Adrenal gland (tissue), 12 donors: Measurements from ENCODE around the gene XPC. TPM values are rescaled to one million over a fixed set of nuclear protein-coding genes. Genes with fewer than 3 reads are reported as not detected.

ENCODE experiments used
- DNase-seq, 7 donors: peaks; one replicate each; pipeline ENCODE4 v3.0.0-alpha.2; 2019 to 2020
- H3K27ac ChIP-seq, 5 donors: fragments of 200-600 bp; sonication (generic) in 4 of 5; 1 replicate in 3 of 5; 2 replicates in 2 of 5; pipeline versions ENCODE4 v1.5.1 to v1.8.0; 2016 to 2020; ENCODE audit warnings: mild to moderate bottlenecking in 1 of 5
- H3K27me3 ChIP-seq: fragments of 200-600 bp; 2 replicates; pipeline ENCODE4 v1.8.0; 2021
- H3K36me3 ChIP-seq, 2 donors: fragments of 200-600 bp; replicated peaks in 1 of 2; 1 replicate in 1 of 2; 2 replicates in 1 of 2; pipeline versions ENCODE4 v1.5.1 to v1.8.0; 2018 to 2022
- H3K4me1 ChIP-seq, 2 donors: fragments of 200-600 bp; replicated peaks in 1 of 2; 1 replicate in 1 of 2; 2 replicates in 1 of 2; pipeline versions ENCODE4 v1.5.1 to v1.8.0; 2018 to 2021
- H3K4me3 ChIP-seq, 4 donors: fragments of 200-600 bp; sonication (generic) in 3 of 4; one replicate each; pipeline ENCODE4 v1.5.1; 2016 to 2018
- H3K9me3 ChIP-seq, 3 donors: fragments of 200-600 bp; sonication (generic) in 1 of 3; replicated peaks in 1 of 3; 1 replicate in 2 of 3; 2 replicates in 1 of 3; pipeline versions ENCODE4 v1.5.1 to v1.8.0; 2016 to 2021
- POLR2A ChIP-seq, 2 donors: fragments of 450-650 bp; IDR thresholded peaks; one replicate each; pipeline ENCODE4 v1.6.1; 2017; ENCODE audit warnings: antibody characterized with exemption in 2 of 2, mild to moderate bottlenecking in 2 of 2, moderate library complexity in 1 of 2
- WGBS, 4 donors: extraction: QIAGEN DNeasy Blood & Tissue Kit in 2 of 4; methylation state at CpG; one replicate each; pipeline versions ENCODE4 v1.1.5 to v1.1.7; 2013 to 2017; 5-methylcytosine and 5-hydroxymethylcytosine counted together
- intact Hi-C, 2 donors: fragments of 100-400 bp; cut with DNase I; formaldehyde crosslinking; loops; one replicate each; pipeline versions ENCODE4 v1.14.1 to v1.15.0; 2022 to 2023
- polyA plus RNA-seq, 3 donors: library from polyadenylated mRNA; stranded (reverse); fragments of 200-250 nt in 2 of 3; fragments of 350-450 nt in 1 of 3; fragmentation: Illumina TruSeq in 1 of 3; extraction: RNeasy Lipid Tissue Mini Kit (QIAGEN cat#74804) in 1 of 3; gene quantifications; one replicate each; pipeline ENCODE4 v1.2.3, GENCODE V29; 2013 to 2014
- total RNA-seq, 9 donors: library from RNA; depleted of rRNA in 4 of 9; stranded (reverse); fragments of >200 nt in 4 of 9; fragments of 120-200 nt in 1 of 9; fragmentation: NEBNext Ultra II Directional in 1 of 9; extraction: Animal tissue kit (Norgen Biotek cat#: 25700) in 1 of 9; gene quantifications; one replicate each; pipeline versions ENCODE4 v1.1.0 to v1.2.4, GENCODE V29; 2013 to 2023
- TF ChIP-seq, protein P1 (sequence below), 6 experiments: fragments of 450-650 bp in 4 of 6; fragments of 200-600 bp in 2 of 6; sonication (generic) in 1 of 6; IDR thresholded peaks; 1 replicate in 5 of 6; 2 replicates in 1 of 6; pipeline versions ENCODE4 v1.5.1 to v1.8.0; 2016 to 2021; ENCODE audit warnings: antibody characterized with exemption in 6 of 6, mild to moderate bottlenecking in 2 of 6, moderate library complexity in 1 of 6
- donor health status: healthy with polysubstance abuse.
- donor health status: Bipolar disorder and iron deficiency.
- donor health status: DM: yes; HTN: yes; CAD: no.
- donor health status: DM: no; HTN: no; CAD: no.
- donor health status: DM: no; HTN: no; CAD: no.
- donor health status: DM: yes; HTN: yes; CAD: no.

XPC gene
- total and polyA plus RNA-seq, 12 donors, result 15.6 to 66.5 (median 31.4) TPM

DNA sequence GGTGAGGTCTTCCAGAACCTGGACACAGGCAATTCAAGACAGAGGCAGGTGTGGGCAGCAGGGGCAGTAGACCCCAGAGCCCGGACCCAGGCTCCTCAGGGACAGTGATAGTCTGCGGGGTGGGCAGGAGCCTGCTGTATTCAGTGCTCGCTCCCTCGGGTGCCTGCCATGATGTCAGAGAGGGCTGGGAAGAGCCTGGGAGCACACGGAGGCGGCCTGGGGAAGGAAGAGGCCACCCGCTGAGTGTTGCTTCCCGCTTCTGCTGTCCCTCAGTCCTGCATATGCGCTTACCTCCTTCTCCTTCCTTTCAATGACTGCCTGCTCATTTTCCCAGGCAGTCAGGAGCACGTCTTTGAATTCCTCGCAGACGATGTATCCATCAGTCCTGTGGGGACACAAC is 30.8 kb downstream of the XPC start:
- H3K36me3 ChIP-seq, result peaks cover 0 to 41% of the 10 kb centered on the region in 2 donors
- H3K4me3 ChIP-seq, result no peak overlapping the region
- peaks cover 30 to 42% of the 10 kb centered on the region in 2 donors for H3K4me1 ChIP-seq
- no peaks in the 10 kb centered on the region for H3K27me3 ChIP-seq
- intact Hi-C loops, result no loop called here
- WGBS, 4 donors, result 89 to 96% (median 93%) methylated on average over 8 to 12 of the region's 12 CpGs
- TF ChIP-seq, protein P1, sequence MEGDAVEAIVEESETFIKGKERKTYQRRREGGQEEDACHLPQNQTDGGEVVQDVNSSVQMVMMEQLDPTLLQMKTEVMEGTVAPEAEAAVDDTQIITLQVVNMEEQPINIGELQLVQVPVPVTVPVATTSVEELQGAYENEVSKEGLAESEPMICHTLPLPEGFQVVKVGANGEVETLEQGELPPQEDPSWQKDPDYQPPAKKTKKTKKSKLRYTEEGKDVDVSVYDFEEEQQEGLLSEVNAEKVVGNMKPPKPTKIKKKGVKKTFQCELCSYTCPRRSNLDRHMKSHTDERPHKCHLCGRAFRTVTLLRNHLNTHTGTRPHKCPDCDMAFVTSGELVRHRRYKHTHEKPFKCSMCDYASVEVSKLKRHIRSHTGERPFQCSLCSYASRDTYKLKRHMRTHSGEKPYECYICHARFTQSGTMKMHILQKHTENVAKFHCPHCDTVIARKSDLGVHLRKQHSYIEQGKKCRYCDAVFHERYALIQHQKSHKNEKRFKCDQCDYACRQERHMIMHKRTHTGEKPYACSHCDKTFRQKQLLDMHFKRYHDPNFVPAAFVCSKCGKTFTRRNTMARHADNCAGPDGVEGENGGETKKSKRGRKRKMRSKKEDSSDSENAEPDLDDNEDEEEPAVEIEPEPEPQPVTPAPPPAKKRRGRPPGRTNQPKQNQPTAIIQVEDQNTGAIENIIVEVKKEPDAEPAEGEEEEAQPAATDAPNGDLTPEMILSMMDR (IDR thresholded peaks at IDR 0.05), result no peak
- peak overlapping the region in 3 of 5 donors; percentile 20 to 33 (median 27) for H3K27ac ChIP-seq
- DNase-seq, result peak in 1 of 7 donors; percentile 43
- H3K9me3 ChIP-seq, result no peaks in the 10 kb centered on the region

DNA sequence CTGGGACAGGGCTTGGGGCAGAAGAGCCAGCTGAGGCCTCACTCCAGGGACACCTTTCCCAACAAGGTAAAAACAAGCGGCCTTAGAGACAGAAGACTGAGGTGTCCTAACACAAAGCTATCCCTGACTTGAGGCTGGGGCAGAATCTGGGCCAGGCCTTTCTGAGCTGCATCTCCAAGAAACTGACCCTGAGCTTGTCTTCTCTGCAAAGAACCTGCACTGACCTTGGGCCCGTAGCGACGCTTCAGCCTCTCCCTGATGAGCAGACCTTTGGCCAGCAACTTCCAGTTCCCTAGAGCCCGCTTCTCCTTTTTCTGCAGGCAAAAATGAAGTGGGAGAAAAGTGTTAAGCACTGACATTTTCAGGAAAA is 31.4 kb downstream of the XPC start:
- H3K27me3 ChIP-seq, result no peaks in the 10 kb centered on the region
- H3K4me1 ChIP-seq, result peaks cover 30 to 42% of the 10 kb centered on the region in 2 donors
- H3K4me3 ChIP-seq, result no peak overlapping the region
- WGBS, 4 donors, result 34 to 48% (median 44%) methylated on average over 4 to 5 of the region's 5 CpGs
- peaks cover 0 to 39% of the 10 kb centered on the region in 2 donors for H3K36me3 ChIP-seq
- intact Hi-C loops, result no loop called here
- TF ChIP-seq POLR2A (IDR thresholded peaks at IDR 0.05), result no peak
- TF ChIP-seq, protein P1 (IDR thresholded peaks at IDR 0.05), result no peak
- H3K27ac ChIP-seq, result peak overlapping the region in 3 of 5 donors; percentile 20 to 33 (median 27)
- DNase-seq, result peak in 4 of 7 donors; percentile 42 to 69 (median 55)
- H3K9me3 ChIP-seq, result no peaks in the 10 kb centered on the region

GRCh38 chr3:14146381-14147065 is 31.9 kb downstream of the XPC start:
- Histone ChIP-seq H3K9me3 (no peaks in the 10 kb centered on the region), H3K27me3 (no peaks in the 10 kb centered on the region), H3K27ac (peak overlapping the region in 3 of 5 donors; percentile 17 to 33 (median 20)), H3K36me3 (peaks cover 0 to 39% of the 10 kb centered on the region in 2 donors), H3K4me3 (no peak overlapping the region), H3K4me1 (peaks cover 30 to 42% of the 10 kb centered on the region in 2 donors)
- intact Hi-C loops, result no loop called here
- no peak for DNase-seq
- TF ChIP-seq POLR2A (IDR thresholded peaks at IDR 0.05), result no peak
- TF ChIP-seq, protein P1 (IDR thresholded peaks at IDR 0.05), result no peak
- WGBS, 4 donors, result 90 to 92% (median 92%) methylated on average over 8 to 10 of the region's 10 CpGs

DNA sequence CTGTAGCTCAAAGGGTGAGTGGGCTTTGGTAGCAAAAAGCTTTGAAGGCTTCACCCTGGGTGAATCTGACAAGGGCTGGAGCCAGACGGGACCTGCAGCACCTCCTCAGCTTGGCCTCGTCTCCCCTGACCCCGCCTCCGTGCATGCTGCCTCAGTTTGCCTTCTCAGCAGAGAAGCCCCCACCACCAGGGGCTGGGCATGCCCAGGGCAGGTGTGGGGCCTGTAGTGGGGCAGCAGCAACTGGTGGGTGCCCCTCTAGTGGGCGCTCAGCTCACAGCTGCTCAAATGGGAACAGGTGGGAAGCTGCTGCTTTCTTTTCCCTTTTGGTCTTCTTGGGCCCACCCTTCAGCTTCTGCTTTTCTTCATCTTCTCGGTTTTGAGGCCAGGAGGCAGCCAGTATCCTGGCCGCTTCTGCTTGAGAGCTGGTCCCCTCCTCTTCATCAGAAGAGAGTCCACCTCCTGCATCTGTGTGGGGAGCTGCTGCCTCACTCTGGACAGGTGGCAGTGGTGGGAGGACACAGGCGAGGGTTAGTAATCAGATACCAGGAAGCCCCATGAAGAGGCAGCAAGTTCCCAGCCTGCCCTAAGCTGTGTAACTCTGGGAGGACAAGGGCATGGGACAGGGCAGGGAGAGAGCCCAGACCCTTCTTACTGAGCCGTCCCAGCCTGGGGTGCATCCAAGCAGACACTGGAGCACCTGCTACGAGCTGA is 32.6 kb downstream of the XPC start:
- H3K27ac ChIP-seq, result peak overlapping the region in 3 of 5 donors; percentile 84 to 91 (median 88)
- TF ChIP-seq POLR2A (IDR thresholded peaks at IDR 0.05), result no peak
- TF ChIP-seq, protein P1 (IDR thresholded peaks at IDR 0.05), result no peak
- 88 to 92% (median 91%) methylated on average over 5 to 10 of the region's 10 CpGs for WGBS, 4 donors
- H3K4me1 ChIP-seq, result peaks cover 30 to 42% of the 10 kb centered on the region in 2 donors
- no peaks in the 10 kb centered on the region for H3K9me3 ChIP-seq
- peak in 1 of 7 donors; percentile 52 for DNase-seq
- intact Hi-C loops, result no loop called here
- no peaks in the 10 kb centered on the region for H3K27me3 ChIP-seq
- no peak overlapping the region for H3K4me3 ChIP-seq
- peaks cover 0 to 40% of the 10 kb centered on the region in 2 donors for H3K36me3 ChIP-seq
